HG02763 (cell line): Measurements from ENCODE around the gene PLPP4.
"Not testable (repeated sequence)": the region's sequence is repeated elsewhere in the genome, so short reads cannot be mapped to it uniquely, and the experiment has no call there.

Source experiments
- ATAC-seq: cut with Tn5 transposase; IDR thresholded peaks from one replicate; pipeline ENCODE4 v1.9.1; 2021; ENCODE audit warnings: mild to moderate bottlenecking, moderate library complexity; ENCODE audit not compliant: unreplicated experiment

PLPP4 gene

DNA sequence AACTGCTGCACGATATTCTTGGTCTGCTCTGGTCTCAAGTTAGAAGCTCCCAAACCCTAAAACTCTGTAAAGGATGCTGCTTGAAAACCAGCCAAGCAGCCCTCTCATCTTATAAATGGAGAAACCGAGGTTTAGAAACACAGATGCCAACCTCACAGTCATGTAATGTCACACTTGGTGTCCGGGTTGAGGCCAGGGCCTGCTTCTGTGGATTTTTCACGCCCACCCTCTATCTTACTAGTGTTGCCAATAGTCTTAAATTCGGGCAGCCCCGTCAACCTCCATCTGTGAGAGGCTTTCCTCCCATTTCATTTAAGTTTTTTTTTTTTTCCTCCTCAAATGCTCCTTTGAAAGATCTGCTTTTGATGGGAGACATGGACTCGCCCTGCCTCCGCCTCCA, 28.9 kb downstream of the PLPP4 start:
- no peak for ATAC-seq

DNA sequence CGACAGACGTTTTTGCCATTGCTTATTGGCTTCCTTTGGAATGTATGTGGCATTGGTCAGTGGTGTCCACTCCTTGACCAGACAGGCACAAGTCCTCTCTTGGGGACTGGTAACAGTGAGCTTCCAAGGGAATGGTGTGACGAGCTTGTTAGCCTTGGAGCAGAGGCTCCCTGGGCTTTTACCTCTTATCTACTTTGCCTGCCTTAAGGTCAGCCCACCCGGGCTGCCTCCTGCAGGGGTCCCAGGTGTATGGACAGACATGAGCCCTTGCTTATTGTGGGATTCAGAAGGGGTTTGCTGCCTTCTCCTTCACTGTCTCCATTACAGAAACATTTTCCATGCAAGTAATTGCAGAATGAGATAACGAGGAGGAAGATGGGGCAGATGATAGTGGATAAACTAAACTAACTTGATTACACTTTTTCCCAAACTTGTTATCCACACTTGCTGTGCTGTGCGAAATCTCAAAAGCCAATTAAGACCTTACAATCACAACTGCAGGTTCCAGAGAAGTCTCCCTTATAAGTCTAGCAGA, 29.7 kb downstream of the PLPP4 start:
- no peak for ATAC-seq

DNA sequence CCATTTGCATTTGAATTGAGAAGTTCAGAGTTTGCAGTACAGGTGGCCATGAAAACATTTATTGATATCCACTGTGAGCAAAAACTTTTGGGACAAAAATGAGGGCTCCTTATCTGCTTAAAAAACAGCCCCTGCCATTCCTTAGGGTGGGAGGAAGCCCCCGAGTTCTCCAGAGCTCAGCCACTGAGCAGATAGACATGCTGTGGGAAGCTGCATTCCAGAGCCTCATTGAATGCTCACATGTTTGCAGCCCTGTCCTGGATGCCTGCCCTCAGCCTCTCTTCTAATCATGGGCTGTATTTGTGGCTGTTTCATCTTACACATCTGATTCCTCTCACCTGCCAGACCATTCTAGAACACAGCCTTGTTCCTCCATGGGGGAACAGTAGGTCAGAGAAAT, 33.3 kb downstream of the PLPP4 start:
- ATAC-seq: no peak

DNA sequence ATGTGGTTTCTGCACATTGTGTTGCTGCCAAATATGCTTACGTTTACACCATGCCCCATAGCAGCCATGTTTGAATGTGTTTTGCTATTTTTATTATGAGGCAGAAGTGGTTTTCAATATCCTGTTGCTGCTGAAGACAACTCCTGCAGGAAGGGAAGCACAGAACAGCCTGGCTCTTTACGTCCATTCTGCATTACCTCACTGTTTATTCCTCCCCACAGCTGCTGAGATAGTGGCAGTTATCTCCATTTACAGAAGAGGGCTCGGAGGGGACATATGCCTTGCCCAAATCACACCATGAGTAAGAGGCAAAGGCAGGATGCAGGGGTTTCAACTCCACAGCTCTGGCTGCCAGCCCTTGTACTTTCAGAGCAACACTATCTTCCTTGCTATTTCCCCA, 35.3 kb downstream of the PLPP4 start:
- no peak for ATAC-seq

DNA sequence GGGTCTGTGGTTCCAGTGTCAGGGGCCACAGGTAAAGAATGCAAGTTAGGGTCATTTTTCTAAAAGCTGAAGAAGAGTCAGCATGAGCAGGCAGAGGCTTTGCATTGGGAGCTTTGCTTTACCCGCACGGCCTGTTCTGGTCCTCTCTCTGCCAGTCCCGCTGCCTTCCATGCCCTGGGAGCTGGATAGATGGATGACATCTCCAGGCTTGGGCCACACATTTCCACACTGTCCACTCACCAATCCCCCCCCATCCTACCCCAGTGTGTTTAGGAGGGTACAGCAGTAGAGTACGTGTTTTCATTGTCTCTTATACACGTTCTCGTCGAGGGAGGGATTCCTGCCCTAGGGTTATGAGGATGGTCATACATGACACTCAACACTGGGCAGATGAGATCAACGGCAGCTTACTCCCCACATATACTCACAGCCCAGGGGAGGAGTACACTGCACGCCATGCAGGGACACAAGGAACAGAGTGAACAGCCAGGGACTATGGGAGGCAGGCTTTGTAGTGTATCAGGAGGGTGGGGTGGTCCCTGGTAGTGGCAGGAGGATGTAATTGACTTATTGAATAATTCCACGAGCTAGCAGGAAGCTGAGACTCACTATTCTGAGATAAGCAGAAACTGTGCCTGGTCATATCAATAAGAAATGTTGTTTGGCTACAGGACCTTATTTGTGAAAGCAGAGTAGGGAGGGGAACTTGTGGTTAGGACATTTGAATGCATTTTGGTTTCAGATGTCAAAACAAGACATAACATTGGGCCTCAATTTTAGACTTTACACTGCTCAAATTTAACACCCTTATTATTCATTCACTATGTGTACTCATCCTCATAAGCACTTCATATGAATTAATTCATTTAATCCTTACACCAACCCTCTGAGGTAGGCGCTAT, 36.6 kb downstream of the PLPP4 start:
- no peak for ATAC-seq

DNA sequence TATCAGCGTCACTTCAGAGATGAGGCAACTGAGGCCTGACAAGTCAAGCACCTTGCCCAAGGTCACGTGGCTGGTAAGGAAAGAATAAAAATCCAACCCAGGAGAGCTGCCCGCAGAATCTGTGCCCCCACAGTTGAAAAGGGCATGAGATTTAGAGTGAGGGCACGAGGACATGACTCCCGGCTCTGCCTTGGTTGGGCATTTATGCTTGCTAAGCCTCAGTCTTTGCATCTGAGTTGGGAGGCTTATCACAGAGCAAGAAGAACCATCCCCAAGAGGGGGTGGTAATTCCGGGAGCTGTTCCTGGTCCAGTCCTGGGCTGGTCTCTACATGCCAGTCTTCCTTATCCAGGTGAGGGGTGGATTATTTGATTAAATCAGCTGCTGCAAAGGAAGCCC, 37.3 kb downstream of the PLPP4 start:
- ATAC-seq: no peak

DNA sequence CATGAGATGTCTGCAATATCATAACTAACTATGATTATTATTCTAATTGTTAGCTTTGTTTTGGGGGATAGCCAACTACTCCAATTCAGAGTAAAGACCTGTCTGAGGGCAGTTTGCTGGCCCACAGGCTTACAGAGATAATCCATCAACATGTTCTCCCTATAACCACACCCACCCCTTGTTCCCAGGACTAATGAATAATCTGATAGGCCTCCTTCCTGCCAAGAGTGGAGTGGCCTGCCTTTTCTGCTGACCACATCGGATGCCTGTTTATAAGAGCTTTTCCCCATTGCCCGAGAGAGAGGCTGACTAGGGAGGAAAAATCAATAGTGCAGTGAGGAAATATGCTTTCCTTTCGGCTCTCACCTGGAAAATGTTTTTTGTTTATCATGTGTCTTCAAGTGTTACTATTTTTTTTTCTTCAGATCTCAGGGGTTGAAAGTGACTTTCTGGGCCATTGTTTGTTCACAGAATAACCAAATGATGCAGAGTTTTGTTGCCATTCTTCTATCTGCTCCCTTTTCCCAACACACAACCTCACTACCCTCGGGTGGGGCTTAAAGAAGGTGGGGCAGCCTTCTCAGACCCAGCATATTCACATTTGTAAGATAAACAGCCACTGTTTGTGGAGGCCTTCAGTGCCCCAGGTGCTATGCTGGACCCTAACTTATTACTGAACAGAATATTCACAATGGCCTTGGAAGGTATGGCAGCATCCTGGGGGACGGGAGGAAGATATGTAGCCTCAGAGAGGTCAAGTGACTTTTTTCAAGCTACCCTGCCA, 38.4 kb downstream of the PLPP4 start:
- no peak for ATAC-seq

DNA sequence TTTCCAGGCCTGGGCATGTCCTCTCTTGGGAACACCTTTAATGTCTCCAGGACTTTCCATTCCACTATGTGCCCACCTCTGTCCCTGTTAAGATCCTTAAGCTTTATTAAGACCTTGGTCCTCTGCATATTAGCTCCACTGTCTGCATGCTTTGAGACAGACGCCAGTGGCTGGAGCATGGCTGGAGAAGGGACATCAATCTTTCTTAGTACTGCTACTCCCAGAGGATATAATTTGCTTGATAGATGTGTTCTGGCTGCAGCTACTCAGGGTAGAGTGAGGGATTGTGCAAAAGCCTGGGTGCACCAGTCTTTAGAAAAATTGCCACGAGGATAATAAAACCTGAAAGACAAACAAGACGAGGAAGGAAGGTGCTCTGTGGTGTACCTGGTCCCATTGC, 42.9 kb downstream of the PLPP4 start:
- ATAC-seq: no peak

DNA sequence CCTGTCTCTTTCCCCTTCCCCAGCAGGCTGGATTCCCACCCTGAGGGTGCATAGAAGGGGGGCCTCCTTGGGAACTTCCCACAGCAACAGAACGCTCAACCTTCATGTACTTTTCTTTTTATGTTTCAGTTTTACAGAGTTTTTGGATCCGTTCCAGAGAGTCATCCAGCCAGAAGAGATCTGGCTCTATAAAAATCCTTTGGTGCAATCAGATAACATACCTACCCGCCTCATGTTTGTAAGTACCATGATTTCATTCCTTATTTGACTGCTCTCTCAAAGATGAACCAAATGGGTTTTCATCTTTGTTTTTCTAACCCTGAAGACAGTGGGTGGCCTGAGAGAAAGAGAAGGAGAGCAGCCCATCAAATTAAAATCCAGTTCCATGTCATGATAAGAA, 46.7 kb downstream of the PLPP4 start:
- no peak for ATAC-seq

DNA sequence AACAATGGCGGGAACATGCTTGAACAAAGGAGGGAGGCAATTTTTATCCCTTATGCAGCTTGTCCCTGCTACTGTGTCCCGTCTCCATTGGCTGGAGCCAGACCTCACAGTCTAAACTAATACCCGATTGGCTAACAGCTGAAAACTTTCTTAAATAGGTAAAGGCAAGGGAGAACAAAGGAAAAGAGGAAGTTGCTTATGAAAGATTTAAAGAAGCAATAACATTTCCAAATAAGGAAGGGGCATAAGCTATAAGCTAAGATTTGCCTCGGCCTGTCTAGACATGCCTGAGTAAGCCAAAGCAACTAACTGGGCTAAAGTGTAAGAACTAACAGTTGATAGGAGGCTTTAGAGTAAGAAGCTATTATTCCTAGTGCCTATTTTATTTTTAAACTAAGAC, 47.2 kb downstream of the PLPP4 start:
- not testable (repeated sequence) for ATAC-seq

DNA sequence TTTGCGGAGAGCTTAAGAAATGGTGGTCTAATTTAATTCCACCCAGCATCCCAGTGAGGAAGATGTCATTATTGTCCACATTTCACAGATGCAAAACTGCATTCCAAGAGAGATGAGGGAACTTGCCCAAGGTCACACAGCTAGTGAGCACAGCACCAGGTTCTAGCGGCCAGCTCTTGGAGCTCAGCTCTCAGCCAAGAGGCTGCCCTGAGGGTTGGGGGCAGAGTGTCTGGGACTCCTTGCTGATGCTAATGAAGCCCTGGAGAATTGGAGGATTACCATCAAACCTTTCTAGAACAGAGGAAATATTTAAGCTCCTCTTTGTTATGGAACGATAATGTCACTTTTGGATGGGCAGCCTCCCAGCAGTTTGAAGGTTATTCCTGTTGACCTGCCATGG, 48.0 kb downstream of the PLPP4 start:
- no peak for ATAC-seq

DNA sequence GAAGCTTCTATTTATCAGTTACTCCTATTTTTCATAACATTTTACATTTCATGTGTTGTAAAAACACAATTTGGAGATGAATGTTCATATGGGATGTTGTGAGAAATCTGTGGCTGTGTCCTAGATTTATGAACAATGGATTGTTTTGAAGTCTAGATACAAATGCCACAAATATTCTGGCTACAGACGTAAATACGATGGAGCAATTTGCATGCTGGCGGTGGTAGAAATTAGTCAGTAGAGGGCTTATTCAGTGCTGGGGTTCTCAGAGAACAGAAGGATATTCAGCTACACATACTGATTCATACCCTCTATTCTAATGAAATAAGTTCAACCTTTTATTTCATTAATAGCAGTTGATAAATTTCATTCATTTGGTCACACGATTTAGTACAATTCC, 48.8 kb downstream of the PLPP4 start:
- ATAC-seq: no peak

DNA sequence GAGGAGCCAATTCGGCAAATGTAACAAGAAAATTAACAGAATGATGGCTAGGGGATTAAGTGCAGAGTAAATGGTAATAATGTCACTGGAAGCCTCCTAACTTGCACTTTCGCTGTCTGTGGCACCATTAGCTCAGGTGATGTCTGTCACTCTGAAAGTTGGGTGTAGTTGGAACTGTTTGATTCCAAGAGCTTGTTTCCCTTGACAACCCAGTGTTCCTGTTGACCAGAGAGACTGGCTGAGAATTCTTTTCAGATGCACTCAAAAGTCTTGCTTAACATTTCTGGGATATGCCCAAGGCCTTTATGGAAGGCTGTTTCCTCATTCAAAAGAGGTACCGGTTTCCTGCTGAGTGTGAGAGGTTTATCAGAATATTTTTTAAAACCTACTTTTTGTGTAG, 49.6 kb downstream of the PLPP4 start:
- ATAC-seq: no peak

DNA sequence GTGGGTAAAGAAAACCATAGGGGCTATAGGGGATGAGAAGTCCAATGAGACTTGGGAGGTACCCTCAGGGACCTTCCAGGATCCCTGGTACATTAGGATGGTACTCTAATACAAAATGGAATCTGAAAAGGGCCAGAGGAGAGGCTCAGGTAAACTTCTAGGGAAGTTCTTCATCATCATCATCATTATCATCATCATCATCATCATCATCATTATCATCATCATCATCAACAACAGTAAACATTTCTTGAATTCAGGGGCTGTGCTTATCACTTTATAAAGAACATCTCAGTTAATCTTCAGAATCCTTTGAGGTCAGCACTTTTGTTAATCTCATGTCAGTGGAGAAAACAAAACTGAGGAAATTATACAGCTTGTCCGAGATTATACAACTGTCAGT, 50.1 kb downstream of the PLPP4 start:
- no peak for ATAC-seq

DNA sequence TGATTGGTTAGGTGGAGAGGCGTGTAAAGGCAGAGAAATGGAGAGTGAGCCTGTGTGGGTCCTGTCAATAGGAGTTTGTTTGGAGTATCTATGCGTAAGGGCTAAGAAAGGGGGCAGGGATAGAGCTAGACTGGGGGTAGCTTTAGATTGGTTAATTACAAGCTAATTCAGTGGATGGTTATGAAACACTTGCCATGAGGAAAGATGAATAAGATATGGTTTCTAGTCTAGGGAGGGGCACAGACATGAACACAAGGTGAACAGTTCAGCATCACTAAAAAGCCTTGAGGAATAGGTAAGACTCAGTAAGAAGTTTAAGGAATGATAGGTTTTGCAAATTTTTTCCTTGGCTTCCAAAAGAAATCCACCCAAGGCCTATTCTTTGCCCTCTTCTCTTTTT, 50.6 kb downstream of the PLPP4 start:
- ATAC-seq: no peak

DNA sequence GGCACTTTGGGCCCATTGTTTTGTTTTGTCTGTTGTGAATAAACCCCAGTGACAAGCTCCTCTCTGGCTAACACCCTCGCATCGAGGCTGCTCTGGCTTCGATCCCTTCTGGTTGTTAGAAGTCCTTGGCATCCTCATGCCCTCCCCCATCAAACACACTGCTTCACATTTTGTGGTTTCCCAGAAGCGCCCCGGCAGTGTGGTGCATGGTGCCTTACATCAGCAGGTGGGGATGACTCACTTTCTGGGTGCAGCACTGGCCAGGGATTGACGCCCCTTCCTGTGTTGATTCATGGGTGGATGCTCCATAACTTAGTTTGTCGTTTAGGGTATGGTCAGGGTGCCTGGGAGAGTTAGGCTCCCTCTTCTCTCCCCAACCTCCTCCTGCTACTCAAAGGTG, 51.4 kb downstream of the PLPP4 start:
- no peak for ATAC-seq

DNA sequence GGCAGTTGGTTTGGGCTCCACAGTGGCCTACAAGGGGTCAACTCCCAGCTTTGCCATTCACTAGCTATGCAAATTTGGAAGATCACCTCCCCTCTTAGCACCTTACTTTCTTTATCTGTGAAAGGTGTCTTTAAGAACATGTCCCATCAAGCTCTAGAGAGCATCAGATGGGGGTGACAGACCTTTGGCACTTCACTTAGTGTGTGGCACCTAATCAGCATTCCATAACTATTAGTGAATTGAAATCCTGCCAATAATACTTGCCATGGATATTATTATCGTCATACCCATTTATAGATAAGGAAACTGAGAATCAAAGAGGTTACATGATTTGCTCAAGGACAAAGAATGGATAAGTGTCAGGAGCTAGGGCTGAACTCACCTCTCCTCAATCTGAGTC, 51.9 kb downstream of the PLPP4 start:
- no peak for ATAC-seq

DNA sequence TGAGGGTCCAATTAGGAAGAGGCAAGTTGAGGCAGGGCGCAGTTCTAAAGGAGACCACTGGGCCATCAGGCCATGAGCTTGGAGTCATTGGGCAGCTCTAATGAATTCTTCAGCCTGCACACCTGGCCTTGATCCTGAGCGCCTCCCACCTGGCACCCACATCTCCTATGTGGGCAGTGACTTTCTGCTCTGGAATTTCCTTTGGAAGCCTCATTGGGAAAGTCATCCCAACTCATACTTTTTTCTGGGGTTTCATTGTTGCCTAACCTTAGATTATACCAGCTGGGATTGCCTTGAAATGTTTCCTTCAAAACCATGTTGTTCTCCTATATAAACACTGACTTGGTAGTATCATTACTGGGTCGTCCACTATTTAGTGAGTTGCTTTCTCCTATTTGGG, 54.1 kb downstream of the PLPP4 start:
- no peak for ATAC-seq

DNA sequence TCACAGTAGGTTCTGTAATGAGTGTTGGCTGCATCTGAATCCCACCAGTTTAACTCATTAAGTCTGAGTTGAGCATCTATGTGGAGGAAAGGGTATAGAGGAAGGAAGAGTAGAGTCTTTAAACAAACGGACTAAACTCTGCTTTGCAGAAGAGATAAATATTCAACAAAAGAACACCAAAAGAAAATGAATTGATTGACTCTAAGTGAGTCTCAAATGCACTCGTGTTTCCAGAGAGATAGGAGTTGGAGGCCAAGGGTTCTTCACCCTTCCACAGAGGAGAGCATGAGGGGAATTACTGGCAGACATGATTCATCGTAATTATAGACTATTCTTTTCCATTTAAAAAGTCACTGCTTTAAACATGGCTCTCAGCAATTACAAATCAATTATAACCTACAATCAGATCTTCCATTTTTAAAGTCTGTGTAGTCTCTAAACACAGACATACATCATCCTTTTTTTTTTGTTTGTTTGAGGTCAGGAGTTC, 56.3 kb downstream of the PLPP4 start:
- ATAC-seq: no peak

DNA sequence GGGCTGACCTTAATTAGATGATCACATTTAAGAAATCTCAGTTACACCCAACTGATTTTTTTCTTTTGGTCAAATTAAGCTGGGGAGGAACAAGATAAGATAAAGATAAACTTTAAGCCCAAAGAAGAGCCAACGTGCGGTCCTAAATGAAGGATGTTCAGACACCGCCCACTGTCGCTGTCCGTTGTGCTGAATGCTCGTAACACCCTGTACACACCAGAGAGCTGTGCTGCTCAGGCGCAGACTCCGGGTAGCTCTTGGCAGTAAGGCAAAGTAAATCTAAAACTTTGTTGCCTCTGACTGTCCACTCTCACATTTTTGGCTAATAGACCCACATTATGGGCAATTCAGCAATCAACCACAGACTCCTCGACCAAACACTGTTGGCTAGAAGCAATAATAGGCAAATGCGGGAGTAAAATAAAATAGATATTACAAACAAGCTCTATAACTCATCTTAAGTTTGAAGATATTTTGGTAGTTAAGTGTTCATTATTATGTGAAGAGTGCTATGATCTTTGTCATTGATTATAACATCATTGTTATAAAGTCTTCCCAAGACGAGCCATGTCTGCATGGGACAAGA, 57.1 kb downstream of the PLPP4 start:
- no peak for ATAC-seq

DNA sequence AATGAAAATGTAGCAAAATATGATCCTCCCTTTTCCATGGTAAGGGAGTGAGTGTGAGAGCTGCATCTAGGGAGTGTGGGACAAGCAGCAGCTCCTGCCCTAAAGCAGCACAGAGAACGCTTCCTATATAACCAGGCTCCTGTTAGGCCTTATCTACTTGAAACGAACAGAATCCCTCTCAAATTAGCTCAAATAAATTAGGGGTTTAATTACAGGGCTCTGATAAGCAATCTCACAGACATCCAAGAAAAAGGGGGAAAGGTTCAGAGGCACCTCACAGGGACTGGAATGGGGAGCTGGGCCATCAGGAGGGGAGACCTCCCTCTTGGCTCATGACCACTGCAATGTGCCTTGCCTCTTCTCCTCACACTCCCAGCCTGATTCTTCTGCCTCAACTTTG, 57.9 kb downstream of the PLPP4 start:
- ATAC-seq: no peak

DNA sequence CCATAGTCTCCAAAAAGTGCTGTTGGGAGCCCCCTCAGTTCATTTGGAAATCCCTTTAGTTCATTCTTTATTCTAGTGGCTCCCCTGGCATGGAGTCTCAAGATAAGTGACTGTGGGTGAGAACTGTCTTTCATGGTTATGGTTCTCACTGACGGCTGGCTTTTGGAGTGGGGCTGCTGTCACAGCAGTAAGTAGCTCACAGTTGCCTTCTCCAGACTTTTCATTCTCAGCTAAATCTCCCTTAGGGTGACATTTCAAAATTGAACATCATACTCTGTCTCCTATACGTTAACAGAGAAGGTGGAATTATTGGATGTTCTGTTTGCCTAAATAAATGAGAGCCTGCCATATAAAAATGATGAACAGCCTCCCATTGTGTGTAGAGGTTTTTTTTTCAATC, 58.7 kb downstream of the PLPP4 start:
- no peak for ATAC-seq
